Parathyroid adenoma (tissue), 2 donors: ENCODE results near the gene TTC33.
"Not testable (repeated sequence)": the region's sequence is repeated elsewhere in the genome, so short reads cannot be mapped to it uniquely, and the experiment has no call there.

Experiments
- H2AFZ ChIP-seq: fragments of 300-600 bp; sonication (generic); one replicate; pipeline ENCODE4 v1.7.0; 2017; ENCODE audit warnings: antibody characterized with exemption, mild to moderate bottlenecking
- H3K27ac ChIP-seq: fragments of 300-600 bp; sonication (generic); one replicate; pipeline ENCODE4 v1.7.0; 2017
- H3K27me3 ChIP-seq: fragments of 300-600 bp; sonication (generic); one replicate; pipeline ENCODE4 v1.7.0; 2017; ENCODE audit warnings: low read length; ENCODE audit not compliant: control insufficient read depth, insufficient read depth
- H3K36me3 ChIP-seq: fragments of 300-600 bp; sonication (generic); one replicate; pipeline ENCODE4 v1.7.0; 2017; ENCODE audit warnings: low read length; ENCODE audit not compliant: control insufficient read depth, insufficient read depth
- H3K4me1 ChIP-seq: fragments of 300-600 bp; sonication (generic); one replicate; pipeline ENCODE4 v1.7.0; 2017; ENCODE audit warnings: control low read depth
- H3K4me2 ChIP-seq: fragments of 300-600 bp; sonication (generic); one replicate; pipeline ENCODE4 v1.7.0; 2017; ENCODE audit warnings: low read length
- H3K4me3 ChIP-seq: fragments of 300-600 bp; sonication (generic); one replicate; pipeline ENCODE4 v1.7.0; 2017; ENCODE audit warnings: low read depth, low read length
- H3K79me2 ChIP-seq: fragments of 300-600 bp; sonication (generic); one replicate; pipeline ENCODE4 v1.7.0; 2017; ENCODE audit warnings: control low read depth
- H3K9ac ChIP-seq: fragments of 300-600 bp; sonication (generic); one replicate; pipeline ENCODE4 v1.7.0; 2017; ENCODE audit warnings: mild to moderate bottlenecking
- H3K9me3 ChIP-seq: fragments of 300-600 bp; sonication (generic); one replicate; pipeline ENCODE4 v1.7.0; 2017; ENCODE audit warnings: low read length; ENCODE audit not compliant: control insufficient read depth
- TF ChIP-seq, protein P1 (sequence below): fragments of 300-600 bp; sonication (generic); IDR thresholded peaks from one replicate; pipeline ENCODE4 v1.7.0; 2017; ENCODE audit warnings: antibody characterized with exemption, mild to moderate bottlenecking
- donor health status: primary hyperparathyroidism.

TTC33 gene

DNA sequence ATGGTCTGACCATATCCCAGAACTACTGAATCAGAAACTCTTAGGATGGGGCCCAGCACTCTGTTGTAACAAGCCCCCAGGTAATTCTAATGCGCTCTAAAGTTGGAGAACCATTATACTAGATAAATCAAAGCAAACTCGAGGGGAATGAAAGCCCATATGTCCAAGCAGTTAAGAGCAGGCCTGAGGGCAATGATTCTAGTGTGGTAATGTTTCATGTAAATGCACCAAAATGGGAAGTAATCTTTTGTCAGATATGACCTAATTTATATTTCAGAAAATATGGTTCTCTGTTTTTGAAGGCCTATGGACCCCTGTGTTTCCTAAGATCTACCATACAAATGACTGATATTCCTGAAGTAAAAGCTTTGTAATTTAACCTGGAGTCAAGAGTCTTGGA, 184.0 kb downstream of the TTC33 start:
- H3K4me2 ChIP-seq: no peak overlapping the region
- H3K27ac ChIP-seq: no peak overlapping the region
- no peaks in the 10 kb centered on the region for H3K79me2 ChIP-seq
- H3K27me3 ChIP-seq: no peaks in the 10 kb centered on the region
- H3K9me3 ChIP-seq: no peaks in the 10 kb centered on the region
- H3K4me3 ChIP-seq: no peak overlapping the region
- TF ChIP-seq, protein P1, sequence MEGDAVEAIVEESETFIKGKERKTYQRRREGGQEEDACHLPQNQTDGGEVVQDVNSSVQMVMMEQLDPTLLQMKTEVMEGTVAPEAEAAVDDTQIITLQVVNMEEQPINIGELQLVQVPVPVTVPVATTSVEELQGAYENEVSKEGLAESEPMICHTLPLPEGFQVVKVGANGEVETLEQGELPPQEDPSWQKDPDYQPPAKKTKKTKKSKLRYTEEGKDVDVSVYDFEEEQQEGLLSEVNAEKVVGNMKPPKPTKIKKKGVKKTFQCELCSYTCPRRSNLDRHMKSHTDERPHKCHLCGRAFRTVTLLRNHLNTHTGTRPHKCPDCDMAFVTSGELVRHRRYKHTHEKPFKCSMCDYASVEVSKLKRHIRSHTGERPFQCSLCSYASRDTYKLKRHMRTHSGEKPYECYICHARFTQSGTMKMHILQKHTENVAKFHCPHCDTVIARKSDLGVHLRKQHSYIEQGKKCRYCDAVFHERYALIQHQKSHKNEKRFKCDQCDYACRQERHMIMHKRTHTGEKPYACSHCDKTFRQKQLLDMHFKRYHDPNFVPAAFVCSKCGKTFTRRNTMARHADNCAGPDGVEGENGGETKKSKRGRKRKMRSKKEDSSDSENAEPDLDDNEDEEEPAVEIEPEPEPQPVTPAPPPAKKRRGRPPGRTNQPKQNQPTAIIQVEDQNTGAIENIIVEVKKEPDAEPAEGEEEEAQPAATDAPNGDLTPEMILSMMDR: no peak
- no peak overlapping the region for H3K9ac ChIP-seq
- no peaks in the 10 kb centered on the region for H3K36me3 ChIP-seq
- no peaks in the 10 kb centered on the region for H3K4me1 ChIP-seq
- no peak overlapping the region for H2AFZ ChIP-seq

- Histone ChIP-seq H3K4me1 (no peaks in the 10 kb centered on the region), H3K79me2 (no peaks in the 10 kb centered on the region), H3K27me3 (no peaks in the 10 kb centered on the region), H3K27ac (no peak overlapping the region), H3K4me2 (no peak overlapping the region), H3K9me3 (no peaks in the 10 kb centered on the region), H3K9ac (no peak overlapping the region), H2AFZ (no peak overlapping the region), H3K4me3 (no peak overlapping the region), H3K36me3 (no peaks in the 10 kb centered on the region)
- TF ChIP-seq, protein P1: no peak
Measured at GRCh38 chr5:40570408-40571129, 185.2 kb downstream of the TTC33 start.

GRCh38 chr5:40569546-40570270, 186.1 kb downstream of the TTC33 start:
- Histone ChIP-seq H3K27me3 (no peaks in the 10 kb centered on the region), H3K4me3 (no peak overlapping the region), H3K79me2 (no peaks in the 10 kb centered on the region), H3K36me3 (no peaks in the 10 kb centered on the region), H3K4me1 (no peaks in the 10 kb centered on the region), H3K4me2 (no peak overlapping the region), H2AFZ (no peak overlapping the region), H3K9me3 (no peaks in the 10 kb centered on the region), H3K27ac (no peak overlapping the region), H3K9ac (no peak overlapping the region)
- TF ChIP-seq, protein P1: no peak

GRCh38 chr5:40568548-40568947, 187.2 kb downstream of the TTC33 start:
- no peaks in the 10 kb centered on the region for H3K4me1 ChIP-seq
- H3K27ac ChIP-seq: no peak overlapping the region

GRCh38 chr5:40563173-40563572, 192.6 kb downstream of the TTC33 start:
- H3K4me2 ChIP-seq, H3K27me3 ChIP-seq, H3K27ac ChIP-seq, H2AFZ ChIP-seq, H3K9ac ChIP-seq, H3K4me3 ChIP-seq, H3K36me3 ChIP-seq, H3K79me2 ChIP-seq, H3K4me1 ChIP-seq, H3K9me3 ChIP-seq: not testable (repeated sequence)

More at GRCh38 chr5:40568548-40568947, 187.2 kb downstream of the TTC33 start:
- Histone ChIP-seq H2AFZ (no peak overlapping the region), H3K4me2 (no peak overlapping the region), H3K79me2 (no peaks in the 10 kb centered on the region), H3K9ac (no peak overlapping the region), H3K9me3 (no peaks in the 10 kb centered on the region), H3K36me3 (no peaks in the 10 kb centered on the region), H3K4me3 (no peak overlapping the region), H3K27me3 (no peaks in the 10 kb centered on the region)
- TF ChIP-seq, protein P1: no peak
